ENCODE measurements around the gene FAM177A1.
A peak's percentile ranks its signal among the peaks of the same experiment; 100 is the strongest.

FAM177A1 gene

DNA sequence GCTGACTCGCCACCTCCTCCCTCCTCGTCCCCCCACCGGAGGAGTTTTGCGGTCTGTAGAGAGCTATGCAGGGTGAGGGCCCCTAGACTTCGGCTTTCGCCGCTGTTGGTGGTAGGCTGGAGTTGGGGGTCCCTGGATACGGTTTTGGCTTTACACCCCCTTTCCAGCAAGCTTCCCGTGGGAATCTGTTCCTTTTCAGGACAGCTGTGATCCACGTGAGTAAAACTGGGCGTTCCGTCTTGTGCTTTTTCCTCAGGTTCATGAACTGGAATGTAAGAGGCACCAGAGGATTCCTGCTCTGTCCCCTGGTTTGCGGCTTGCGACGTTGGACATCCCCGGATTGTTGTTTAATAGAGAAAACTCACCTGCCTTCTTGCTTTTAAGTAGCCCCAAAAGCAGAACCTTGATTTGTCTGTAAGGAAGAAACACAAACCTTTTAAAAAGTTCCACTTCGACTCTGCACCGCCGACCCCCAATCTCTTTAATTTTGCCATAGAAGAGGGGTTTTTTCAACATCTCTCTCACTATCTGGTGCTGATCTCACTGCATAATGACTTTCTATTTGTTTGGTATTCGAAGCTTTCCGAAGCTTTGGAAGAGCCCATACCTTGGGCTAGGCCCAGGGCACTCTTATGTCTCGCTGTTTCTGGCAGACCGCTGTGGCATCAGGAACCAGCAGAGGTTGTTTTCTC is 76.8 kb downstream of the FAM177A1 start:
- peaks cover 53% of the 10 kb centered on the region for H3K4me1 Mint-ChIP-seq (ENCODE audit: low read depth)
- H3K4me3 Mint-ChIP-seq: peak overlapping the region; percentile 90
- H3K27me3 Mint-ChIP-seq: no peaks in the 10 kb centered on the region
- no peaks in the 10 kb centered on the region for H3K9me3 Mint-ChIP-seq
- H3K36me3 Mint-ChIP-seq (ENCODE audit: low read depth): peaks cover 74% of the 10 kb centered on the region
- intact Hi-C loops (cut with micrococcal nuclease): loop anchor here (2.0 to 5.0 kb wide), 5 partner anchors 76 to 284 kb away; partner anchors contain the start of genes FAM177A1, PSMA6 and SRP54
- H3K27ac Mint-ChIP-seq: peak overlapping the region; percentile 99

DNA sequence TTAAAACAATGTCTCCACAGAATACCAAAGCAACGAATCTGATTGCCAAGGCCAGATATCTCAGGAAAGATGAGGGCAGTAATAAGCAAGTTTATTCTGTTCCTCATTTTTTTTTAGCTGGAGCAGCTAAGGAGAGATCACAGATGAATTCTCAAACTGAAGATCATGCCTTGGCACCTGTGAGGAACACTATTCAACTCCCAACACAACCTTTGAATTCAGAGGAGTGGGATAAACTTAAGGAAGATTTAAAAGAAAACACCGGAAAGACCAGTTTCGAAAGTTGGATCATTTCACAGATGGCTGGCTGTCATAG is 77.3 kb downstream of the FAM177A1 start:
- H3K4me1 Mint-ChIP-seq (ENCODE audit: low read depth): peaks cover 53% of the 10 kb centered on the region
- no peaks in the 10 kb centered on the region for H3K9me3 Mint-ChIP-seq

DNA sequence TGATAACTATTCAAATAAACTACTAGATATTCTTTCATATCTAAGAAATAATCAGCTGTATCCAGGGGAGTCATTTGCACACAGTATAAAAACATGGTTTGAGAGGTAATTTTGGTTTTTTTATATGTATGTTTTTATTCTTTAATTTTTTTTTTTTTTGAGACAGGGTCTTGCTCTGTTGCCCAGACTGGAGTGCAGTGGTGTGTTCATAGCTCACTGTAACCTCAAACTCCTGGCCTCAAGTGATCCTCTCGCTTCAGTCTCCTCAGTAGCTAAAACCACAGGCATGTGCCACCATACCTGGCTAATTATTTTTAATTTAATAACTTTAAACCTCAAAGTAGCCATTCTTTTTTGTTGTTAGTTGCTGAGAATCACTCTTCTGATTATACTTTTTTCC is 78.1 kb downstream of the FAM177A1 start:
- Mint-ChIP-seq H3K4me3 (no peak overlapping the region), H3K9me3 (no peaks in the 10 kb centered on the region), H3K4me1 (ENCODE audit: low read depth) (peaks cover 51% of the 10 kb centered on the region), H3K27me3 (no peaks in the 10 kb centered on the region), H3K36me3 (ENCODE audit: low read depth) (peaks cover 75% of the 10 kb centered on the region), H3K27ac (no peak overlapping the region)
- intact Hi-C loops (cut with micrococcal nuclease): loop anchor here (5.0 kb wide), 2 partner anchors 77 to 283 kb away; partner anchors contain the start of gene FAM177A1

More for the DNA sequence above, 77.3 kb downstream of the FAM177A1 start:
- H3K27me3 Mint-ChIP-seq: no peaks in the 10 kb centered on the region
- peaks cover 74% of the 10 kb centered on the region for H3K36me3 Mint-ChIP-seq (ENCODE audit: low read depth)
- H3K4me3 Mint-ChIP-seq: peak overlapping the region; percentile 90
- intact Hi-C loops (cut with micrococcal nuclease): loop anchor here (2.0 to 5.0 kb wide), 5 partner anchors 76 to 284 kb away; partner anchors contain the start of genes FAM177A1, PSMA6 and SRP54
- H3K27ac Mint-ChIP-seq: peak overlapping the region; percentile 99

All from dendritic cell treated with granulocyte-macrophage colony-stimulating factor and Interleukin-4, amounts not matched to agents 40 ng/mL and 50 ng/mL, for 4 days (primary cell).